GM10248 (cell line): ENCODE data around the gene LINS1.

Source experiments
- CTCF ChIA-PET: fragments of 300-600 bp; sonication (Branson Sonifier 250); formaldehyde crosslinking; extraction: SDS; loops from one replicate; lab custom pipeline; 2021; ENCODE audit warnings: antibody characterized with exemption; lab: Yijun Ruan, JAX
- POLR2A ChIA-PET: fragments of 350-650 bp; sonication (Branson Sonifier 250); formaldehyde crosslinking; extraction: SDS; loops from one replicate; lab custom pipeline; 2020; ENCODE audit warnings: antibody characterized with exemption; lab: Yijun Ruan, JAX
- DNase-seq: peaks from one replicate; pipeline ENCODE4 v3.0.0; 2012; ENCODE audit errors: extremely low spot score
- TF ChIP-seq, protein P1 (sequence below): IDR thresholded peaks from 2 replicates; pipeline ENCODE4 v1.5.1; 2012; ENCODE audit warnings: mild to moderate bottlenecking, low read depth; ENCODE audit errors: extremely low read depth, missing control alignments, control extremely low read depth

The LINS1 gene

DNA sequence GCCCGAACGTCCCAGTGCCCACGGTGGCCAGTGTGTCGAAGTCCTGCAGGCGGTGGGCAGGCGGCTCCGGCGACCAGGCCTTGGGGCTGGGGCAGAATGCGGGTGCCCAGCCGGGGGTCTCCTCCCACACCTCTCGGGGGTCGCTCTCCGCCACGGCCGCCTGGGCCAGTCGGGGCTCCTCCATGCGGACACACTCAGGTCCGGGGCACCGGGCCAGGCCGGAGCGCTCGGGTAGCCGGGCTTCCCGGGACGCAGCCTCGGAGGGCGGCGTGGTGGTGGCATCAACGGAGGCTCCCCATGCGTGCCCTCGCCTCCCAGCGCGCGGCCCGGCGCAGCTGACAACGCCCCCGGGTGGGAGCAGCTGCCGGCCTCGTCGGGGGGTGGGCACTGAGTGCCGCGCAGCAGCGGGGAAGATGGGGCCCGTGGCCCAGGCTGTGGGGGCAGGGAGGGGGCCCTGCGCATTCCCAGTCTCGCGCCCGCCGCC, 43.2 kb downstream of the LINS1 start:
- ChIA-PET CTCF (no interaction called here), POLR2A (no interaction called here)
- DNase-seq, result no peak
- TF ChIP-seq, protein P1, sequence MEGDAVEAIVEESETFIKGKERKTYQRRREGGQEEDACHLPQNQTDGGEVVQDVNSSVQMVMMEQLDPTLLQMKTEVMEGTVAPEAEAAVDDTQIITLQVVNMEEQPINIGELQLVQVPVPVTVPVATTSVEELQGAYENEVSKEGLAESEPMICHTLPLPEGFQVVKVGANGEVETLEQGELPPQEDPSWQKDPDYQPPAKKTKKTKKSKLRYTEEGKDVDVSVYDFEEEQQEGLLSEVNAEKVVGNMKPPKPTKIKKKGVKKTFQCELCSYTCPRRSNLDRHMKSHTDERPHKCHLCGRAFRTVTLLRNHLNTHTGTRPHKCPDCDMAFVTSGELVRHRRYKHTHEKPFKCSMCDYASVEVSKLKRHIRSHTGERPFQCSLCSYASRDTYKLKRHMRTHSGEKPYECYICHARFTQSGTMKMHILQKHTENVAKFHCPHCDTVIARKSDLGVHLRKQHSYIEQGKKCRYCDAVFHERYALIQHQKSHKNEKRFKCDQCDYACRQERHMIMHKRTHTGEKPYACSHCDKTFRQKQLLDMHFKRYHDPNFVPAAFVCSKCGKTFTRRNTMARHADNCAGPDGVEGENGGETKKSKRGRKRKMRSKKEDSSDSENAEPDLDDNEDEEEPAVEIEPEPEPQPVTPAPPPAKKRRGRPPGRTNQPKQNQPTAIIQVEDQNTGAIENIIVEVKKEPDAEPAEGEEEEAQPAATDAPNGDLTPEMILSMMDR, result no peak

DNA sequence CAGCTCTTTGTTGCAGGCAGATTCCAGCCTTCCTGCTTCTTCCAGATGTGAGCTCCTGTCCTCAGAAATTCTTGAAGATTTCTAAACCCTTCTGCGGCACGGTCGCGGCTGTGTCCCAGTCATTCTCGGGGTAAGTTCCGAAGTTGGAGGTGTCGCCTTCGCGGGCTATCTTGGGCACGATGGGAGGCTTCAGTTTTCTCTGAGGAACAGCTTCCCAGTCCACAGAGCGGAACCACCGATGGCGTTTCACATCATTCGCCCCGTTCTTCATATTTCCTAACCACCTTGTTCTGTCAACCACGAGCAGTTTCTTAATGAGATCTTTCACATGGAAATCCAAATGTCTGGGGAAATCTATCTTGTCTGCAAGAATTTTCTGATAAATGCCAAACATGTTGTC, 48.5 kb downstream of the LINS1 start:
- ChIA-PET CTCF (no interaction called here), POLR2A (no interaction called here)
- no peak for DNase-seq
- TF ChIP-seq, protein P1, result no peak

DNA sequence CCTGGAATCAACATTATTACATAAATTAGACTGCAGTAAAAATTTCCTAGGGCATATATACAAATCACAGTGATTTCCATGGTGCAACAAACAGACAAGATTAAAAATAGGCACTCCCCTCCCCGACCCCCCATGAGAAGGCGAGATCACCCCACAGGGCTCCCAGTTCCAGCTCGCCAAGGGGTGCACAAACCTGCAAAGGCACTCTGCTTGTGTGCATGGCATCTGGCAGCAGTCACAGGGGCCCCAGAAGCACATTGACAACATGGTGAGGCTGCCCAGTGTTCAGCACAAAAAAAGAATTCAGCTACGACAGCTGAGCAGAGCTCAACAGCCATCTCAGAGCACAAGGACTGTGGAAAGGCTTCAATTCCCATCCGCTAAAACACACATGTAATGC, 54.0 kb downstream of the LINS1 start:
- no peak for DNase-seq
- ChIA-PET POLR2A (no interaction called here), CTCF (no interaction called here)
- TF ChIP-seq, protein P1, result no peak

DNA sequence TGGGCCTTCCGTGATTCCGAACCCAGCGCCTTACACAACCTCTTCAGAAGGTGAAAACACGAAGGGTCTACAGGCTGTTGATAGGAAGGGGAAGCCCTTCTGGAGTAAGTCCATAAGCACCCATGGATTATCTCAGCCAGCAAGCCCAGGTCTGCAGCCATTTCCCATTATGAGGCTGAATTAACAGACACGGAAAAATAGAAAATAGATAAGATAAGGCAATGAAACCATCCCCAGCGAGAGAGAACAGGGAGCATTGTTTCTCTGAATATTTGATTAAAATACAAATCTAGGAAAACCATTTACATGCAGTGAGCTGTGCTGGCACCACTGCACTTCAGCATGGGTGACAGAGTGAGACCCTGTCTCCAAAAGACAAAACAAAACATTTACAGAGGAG, 57.0 kb downstream of the LINS1 start:
- POLR2A ChIA-PET, result no interaction called here
- no peak for DNase-seq
- CTCF ChIA-PET, result no interaction called here

DNA sequence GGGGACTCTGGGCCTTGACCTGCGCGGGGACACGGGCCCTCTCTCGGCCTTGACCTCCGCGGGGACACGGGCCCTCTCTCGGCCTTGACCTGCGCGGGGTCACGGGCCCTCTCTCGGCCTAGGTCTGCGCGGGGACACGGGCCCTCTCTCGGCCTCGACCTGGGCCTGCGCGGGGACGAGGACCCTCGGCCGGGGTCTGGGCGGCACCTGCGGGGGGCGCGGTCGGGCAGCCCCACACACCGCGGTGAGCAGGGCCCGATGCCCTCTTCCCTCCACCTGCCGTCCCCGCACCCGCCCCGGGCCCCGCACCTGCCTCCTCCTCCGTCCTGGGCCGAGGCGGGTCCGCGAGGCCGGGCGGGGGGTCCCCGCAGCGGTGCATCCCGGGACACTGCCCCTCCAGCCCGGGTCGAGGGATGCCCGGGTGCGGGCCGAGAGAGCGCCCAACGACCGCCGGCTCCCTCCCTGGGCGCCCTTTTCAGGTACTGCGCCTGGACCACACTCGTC, 57.6 kb downstream of the LINS1 start:
- ChIA-PET POLR2A (no interaction called here), CTCF (no interaction called here)
- no peak for DNase-seq
- TF ChIP-seq, protein P1, result no peak

More for the DNA sequence above, 57.0 kb downstream of the LINS1 start:
- TF ChIP-seq, protein P1, result no peak

DNA sequence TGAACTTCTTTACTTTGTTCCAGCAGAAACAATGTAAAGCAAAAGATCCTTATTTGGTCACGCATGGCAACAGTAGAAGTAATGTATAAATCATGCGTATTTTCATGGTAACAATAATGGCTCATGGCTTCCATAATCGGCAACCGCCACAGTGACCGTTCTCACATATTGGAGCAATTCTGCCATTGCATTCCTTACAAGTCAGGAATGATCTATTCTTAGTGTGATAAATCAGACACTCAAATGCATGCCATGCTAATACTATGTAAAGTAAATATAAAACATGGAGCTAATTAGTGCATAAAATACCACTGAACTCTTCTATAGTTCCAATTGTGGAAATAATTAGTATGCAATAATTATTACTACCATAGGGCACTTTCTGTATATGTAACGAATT, 59.7 kb downstream of the LINS1 start:
- TF ChIP-seq, protein P1, result no peak
- DNase-seq, result no peak
- CTCF ChIA-PET, result interaction anchor here (1.3 kb wide), 1 partner anchor 192 kb away, joined by 4 read pairs; no protein-coding TSS in a partner anchor
- POLR2A ChIA-PET, result no interaction called here
